Gastrocnemius medialis (tissue), 4 donors: ENCODE results near the gene ICA1L.
"Not testable (repeated sequence)": the region's sequence is repeated elsewhere in the genome, so short reads cannot be mapped to it uniquely, and the experiment has no call there.

ENCODE experiments used
- POLR2A ChIP-seq, 2 donors: fragments of 450-650 bp; IDR thresholded peaks; one replicate each; pipeline ENCODE4 v1.6.1; 2017; ENCODE audit warnings: antibody characterized with exemption in 2 of 2, mild to moderate bottlenecking in 2 of 2, moderate library complexity in 2 of 2
- TF ChIP-seq, protein P1 (sequence below), 5 experiments: fragments of 450-650 bp in 3 of 5; fragments of 200-600 bp in 2 of 5; sonication (generic) in 2 of 5; IDR thresholded peaks in 4 of 5; conservative IDR thresholded peaks in 1 of 5; 1 replicate in 4 of 5; 2 replicates in 1 of 5; pipeline ENCODE4 v1.5.1; 2016 to 2019; ENCODE audit warnings: antibody characterized with exemption in 5 of 5, mild to moderate bottlenecking in 3 of 5, moderate library complexity in 3 of 5

DNA sequence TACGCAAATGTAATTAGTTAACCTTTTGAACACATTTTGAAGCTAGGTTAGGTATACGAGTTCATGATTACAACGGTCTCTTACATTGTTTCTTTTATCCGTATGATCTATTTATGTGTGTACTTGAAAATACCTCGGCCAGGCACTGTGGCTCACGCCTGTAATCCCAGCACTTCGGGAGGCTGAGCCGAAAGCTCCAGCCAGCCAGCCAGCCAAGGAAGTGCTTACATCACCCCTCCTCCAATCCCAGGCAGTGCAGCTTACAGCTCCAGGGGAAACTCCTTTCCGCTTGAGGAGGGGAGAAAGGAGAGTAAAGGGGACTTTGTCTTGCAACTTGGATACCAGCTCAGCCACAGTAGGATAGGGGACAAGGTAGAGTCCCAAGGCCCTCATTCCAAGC lies 65.7 kb downstream of the ICA1L start:
- TF ChIP-seq, protein P1, sequence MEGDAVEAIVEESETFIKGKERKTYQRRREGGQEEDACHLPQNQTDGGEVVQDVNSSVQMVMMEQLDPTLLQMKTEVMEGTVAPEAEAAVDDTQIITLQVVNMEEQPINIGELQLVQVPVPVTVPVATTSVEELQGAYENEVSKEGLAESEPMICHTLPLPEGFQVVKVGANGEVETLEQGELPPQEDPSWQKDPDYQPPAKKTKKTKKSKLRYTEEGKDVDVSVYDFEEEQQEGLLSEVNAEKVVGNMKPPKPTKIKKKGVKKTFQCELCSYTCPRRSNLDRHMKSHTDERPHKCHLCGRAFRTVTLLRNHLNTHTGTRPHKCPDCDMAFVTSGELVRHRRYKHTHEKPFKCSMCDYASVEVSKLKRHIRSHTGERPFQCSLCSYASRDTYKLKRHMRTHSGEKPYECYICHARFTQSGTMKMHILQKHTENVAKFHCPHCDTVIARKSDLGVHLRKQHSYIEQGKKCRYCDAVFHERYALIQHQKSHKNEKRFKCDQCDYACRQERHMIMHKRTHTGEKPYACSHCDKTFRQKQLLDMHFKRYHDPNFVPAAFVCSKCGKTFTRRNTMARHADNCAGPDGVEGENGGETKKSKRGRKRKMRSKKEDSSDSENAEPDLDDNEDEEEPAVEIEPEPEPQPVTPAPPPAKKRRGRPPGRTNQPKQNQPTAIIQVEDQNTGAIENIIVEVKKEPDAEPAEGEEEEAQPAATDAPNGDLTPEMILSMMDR (IDR thresholded peaks at IDR 0.05 in 4 of 5, conservative IDR thresholded peaks at IDR 0.05 in 1 of 5) = not testable (repeated sequence)
- not testable (repeated sequence) for TF ChIP-seq POLR2A (IDR thresholded peaks at IDR 0.05)
